HepG2 (cell line): ENCODE measurements around the gene AADACL4. TPM values are rescaled to one million over a fixed set of nuclear protein-coding genes. Genes with fewer than 3 reads are reported as not detected.

Experiments used
- ATF1 ChIP-seq: IDR thresholded peaks from 2 replicates; pipeline ENCODE4 v1.6.1; 2016; ENCODE audit warnings: mild to moderate bottlenecking, control low read depth
- HNRNPLL ChIP-seq: fragments of 200-400 bp; formaldehyde crosslinking; IDR thresholded peaks from 2 replicates; pipeline ENCODE4 v1.6.1; 2017; ENCODE audit warnings: mild to moderate bottlenecking, low read depth, low read length; ENCODE audit not compliant: poor library complexity, severe bottlenecking
- HNRNPUL1 ChIP-seq: fragments of 200-400 bp; formaldehyde crosslinking; IDR thresholded peaks from 2 replicates; pipeline ENCODE4 v1.6.1; 2017; ENCODE audit warnings: low read depth, mild to moderate bottlenecking, low read length, moderate library complexity
- MAFG ChIP-seq: sonication (generic); formaldehyde crosslinking; IDR thresholded peaks from 2 replicates; pipeline ENCODE4 v1.5.1; 2020; ENCODE audit warnings: mild to moderate bottlenecking, missing genetic modification reagents
- MAFK ChIP-seq, 2 experiments: IDR thresholded peaks in 1 of 2; conservative IDR thresholded peaks in 1 of 2; 2 replicates each; pipeline ENCODE4 v1.6.1; 2011; ENCODE audit warnings: improper control_type of control experiment in 2 of 2, low read length in 2 of 2
- MYPOP ChIP-seq: sonication (generic); formaldehyde crosslinking; IDR thresholded peaks from 2 replicates; pipeline ENCODE4 v1.8.1; 2023; ENCODE audit warnings: mild to moderate bottlenecking, moderate library complexity, missing genetic modification reagents
- NAIF1 ChIP-seq: sonication (generic); formaldehyde crosslinking; IDR thresholded peaks from 2 replicates; pipeline ENCODE4 v1.5.0; 2020; ENCODE audit warnings: mild to moderate bottlenecking, missing genetic modification reagents, borderline replicate concordance
- NCOR1 ChIP-seq: fragments of 200-600 bp; sonication (generic); IDR thresholded peaks from 2 replicates; pipeline ENCODE4 v1.7.0; 2017; ENCODE audit warnings: antibody characterized with exemption, low read length, borderline replicate concordance
- NFE2L1 ChIP-seq: sonication (generic); formaldehyde crosslinking; IDR thresholded peaks from 2 replicates; pipeline ENCODE4 v1.4.0; 2020; ENCODE audit warnings: missing genetic modification reagents, mild to moderate bottlenecking, borderline replicate concordance
- PRDM4 ChIP-seq: sonication (generic); formaldehyde crosslinking; IDR thresholded peaks from 2 replicates; pipeline ENCODE4 v1.9.0; 2021; ENCODE audit warnings: missing genetic modification reagents, borderline replicate concordance
- RAD51 ChIP-seq: fragments of 450-650 bp; IDR thresholded peaks from 2 replicates; pipeline ENCODE4 v1.6.1; 2016; ENCODE audit warnings: borderline replicate concordance
- REXO4 ChIP-seq: sonication (generic); formaldehyde crosslinking; IDR thresholded peaks from 2 replicates; pipeline ENCODE4 v1.8.0; 2022; ENCODE audit warnings: missing genetic modification reagents, mild to moderate bottlenecking, borderline replicate concordance
- RFX5 ChIP-seq: IDR thresholded peaks from 2 replicates; pipeline ENCODE4 v1.6.1; 2011; ENCODE audit warnings: low read depth, low read length, improper control_type of control experiment
- SOX5 ChIP-seq: IDR thresholded peaks from 2 replicates; pipeline ENCODE4 v1.6.1; 2016; ENCODE audit warnings: borderline replicate concordance
- ZNF180 ChIP-seq: sonication (generic); formaldehyde crosslinking; IDR thresholded peaks from 2 replicates; pipeline ENCODE4 v1.4.0; 2020; ENCODE audit warnings: low read depth, missing genetic modification reagents, borderline replicate concordance
- ZNF256 ChIP-seq: sonication (generic); formaldehyde crosslinking; conservative IDR thresholded peaks from 2 replicates; pipeline ENCODE4 v1.4.0; 2020; ENCODE audit warnings: missing genetic modification reagents
- ZNF275 ChIP-seq: sonication (generic); formaldehyde crosslinking; IDR thresholded peaks from 2 replicates; pipeline ENCODE4 v1.8.0; 2022; ENCODE audit warnings: missing genetic modification reagents, mild to moderate bottlenecking, inconsistent platforms, borderline replicate concordance
- ZNF430 ChIP-seq: sonication (generic); formaldehyde crosslinking; IDR thresholded peaks from 2 replicates; pipeline ENCODE4 v1.9.0; 2021; ENCODE audit warnings: mild to moderate bottlenecking, missing genetic modification reagents
- ZNF639 ChIP-seq: conservative IDR thresholded peaks from 2 replicates; pipeline ENCODE4 v1.6.1; 2018; ENCODE audit warnings: missing genetic modification reagents
- polyA plus RNA-seq, 8 experiments: library from polyadenylated mRNA; depleted of rRNA in 3 of 8; stranded (reverse) in 7 of 8; unstranded in 1 of 8; fragments of >200 nt; fragmentation: Illumina TruSeq in 4 of 8; extraction: Trizol in 4 of 8; gene quantifications; 2 replicates each; pipeline versions ENCODE4 v1.2.1 to v1.2.3, GENCODE V29; 2011 to 2016; ENCODE audit warnings: low read depth in 4 of 8, missing spikeins in 1 of 8, mixed read lengths in 1 of 8; ENCODE audit not compliant: insufficient read depth in 1 of 8
- total RNA-seq, 5 experiments: library from RNA; depleted of rRNA; stranded (reverse); fragments of >200 nt; fragmentation: Illumina TruSeq; extraction: Trizol; gene quantifications; 2 replicates each; pipeline ENCODE4 v1.2.3, GENCODE V29; 2016; ENCODE audit warnings: low read depth in 1 of 5

AADACL4 gene
- total and polyA plus RNA-seq, 2 of the 13 experiments (the other 11 are each of a cell fraction or from before 2014, with no cell fraction given): not detected

- TF ChIP-seq ZNF180 (CRISPR knock-in tag) (no peak), MYPOP (0 out of 2 replicates have a peak, but pooled peaks have one; percentile 22), HNRNPUL1 (no peak), MAFG (CRISPR knock-in tag) (no peak), PRDM4 (CRISPR knock-in tag) (no peak), ATF1 (CRISPR knock-in tag) (no peak), REXO4 (CRISPR knock-in tag) (no peak), RAD51 (no peak), MAFK (conservative IDR thresholded peaks at IDR 0.05 in 1 of 2, IDR thresholded peaks at IDR 0.05 in 1 of 2; ENCODE audit: low read length in 2 of 2) (no peak), ZNF430 (CRISPR knock-in tag) (no peak), NFE2L1 (no peak), NCOR1 (0 out of 2 replicates have a peak, but pooled peaks have one; percentile 56), ZNF275 (CRISPR knock-in tag) (no peak), RFX5 (no peak), NAIF1 (CRISPR knock-in tag) (no peak), SOX5 (peak; percentile 47; the same call in 1 of the 2 replicates), ZNF639 (CRISPR knock-in tag) (no peak), HNRNPLL (no peak), ZNF256 (no peak)
Measured at GRCh38 chr1:12608311-12608957, 35.5 kb upstream of the AADACL4 start (continued).
